Endothelial cell of umbilical vein (primary cell): ENCODE results near the gene ROMO1. TPM values are rescaled to one million over a fixed set of nuclear protein-coding genes. Genes with fewer than 3 reads are reported as not detected.

Experiments used
- polyA plus RNA-seq, 4 experiments: library from polyadenylated mRNA; depleted of rRNA in 3 of 4; stranded (reverse) in 3 of 4; unstranded in 1 of 4; fragments of >200 nt; gene quantifications; 2 replicates each; pipeline versions ENCODE4 v1.2.1 to v1.2.3, GENCODE V29; 2011 to 2012; ENCODE audit warnings: missing spikeins in 1 of 4
- total RNA-seq: library from RNA; stranded (reverse); gene quantifications from 2 replicates; pipeline ENCODE4 v1.2.3, GENCODE V29; 2021

ROMO1 gene
- total and polyA plus RNA-seq, 2 donors (not counting 3 experiments of a cell fraction or from before 2014, with no cell fraction given): 174 to 1,099 TPM

Other genes starting within 250 kb of the ROMO1 start
- gene CEP250, start 243.8 kb upstream of the ROMO1 start, total RNA-seq: 42.0 and 58.9 TPM in 2 replicates
- 3.2 and 5.3 TPM in 2 replicates for gene CEP250, start 243.8 kb upstream of the ROMO1 start, polyA plus RNA-seq
- gene C20orf173, start 169.8 kb upstream of the ROMO1 start, total RNA-seq: not detected in 2 replicates
- gene C20orf173, start 169.8 kb upstream of the ROMO1 start, polyA plus RNA-seq: not detected in 2 replicates
- gene ERGIC3, start 157.3 kb upstream of the ROMO1 start, total RNA-seq: 202 and 203 TPM in 2 replicates
- gene ERGIC3, start 157.3 kb upstream of the ROMO1 start, polyA plus RNA-seq: 419 and 481 TPM in 2 replicates
- 3.7 and 7.2 TPM in 2 replicates for gene SPAG4, start 83.6 kb upstream of the ROMO1 start, total RNA-seq
- 9.5 and 12.3 TPM in 2 replicates for gene SPAG4, start 83.6 kb upstream of the ROMO1 start, polyA plus RNA-seq
- gene CPNE1, start 34.5 kb upstream of the ROMO1 start, total RNA-seq: 239 and 244 TPM in 2 replicates
- 316 and 368 TPM in 2 replicates for gene CPNE1, start 34.5 kb upstream of the ROMO1 start, polyA plus RNA-seq
- 98.0 and 105 TPM in 2 replicates for gene RBM12, start 34.5 kb upstream of the ROMO1 start, total RNA-seq
- 120 and 121 TPM in 2 replicates for gene RBM12, start 34.5 kb upstream of the ROMO1 start, polyA plus RNA-seq
- 24.0 and 25.1 TPM in 2 replicates for gene NFS1, start 53 bp upstream of the ROMO1 start, total RNA-seq
- gene NFS1, start 53 bp upstream of the ROMO1 start, polyA plus RNA-seq: 28.4 and 36.5 TPM in 2 replicates
- gene RBM39, start 42.9 kb downstream of the ROMO1 start, total RNA-seq: 291 and 309 TPM in 2 replicates
- gene RBM39, start 42.9 kb downstream of the ROMO1 start, polyA plus RNA-seq: 76.2 and 106 TPM in 2 replicates
- gene PHF20, start 72.6 kb downstream of the ROMO1 start, total RNA-seq: 45.8 and 46.3 TPM in 2 replicates
- gene PHF20, start 72.6 kb downstream of the ROMO1 start, polyA plus RNA-seq: 16.0 and 25.0 TPM in 2 replicates